ENCODE results near the gene MTG2. TPM values are rescaled to one million over a fixed set of nuclear protein-coding genes. Genes with fewer than 3 reads are reported as not detected.

Gene MTG2
- total and polyA plus RNA-seq, 2 of the 13 experiments (the other 11 are each of a cell fraction or from before 2014, with no cell fraction given): 20.4 to 37.8 TPM

DNA sequence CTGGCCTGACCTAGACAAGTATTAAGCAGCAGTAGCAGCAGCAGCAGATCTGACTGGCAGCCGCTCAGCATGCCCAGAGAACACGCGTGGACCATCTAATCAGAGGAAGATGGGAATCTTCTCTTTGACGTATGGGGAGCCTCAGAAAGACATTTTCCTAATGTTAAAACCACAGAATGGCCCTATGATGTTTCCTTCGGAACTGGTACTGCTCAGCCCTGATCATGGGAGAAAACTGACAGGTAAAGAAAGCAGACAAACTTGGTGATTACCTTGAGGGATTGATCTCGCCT, 45.8 kb upstream of the MTG2 start:
- Histone ChIP-seq H3K36me3 (replicated peaks in 1 of 2; ENCODE audit: control insufficient read depth in 1 of 2, insufficient read depth in 2 of 2, low read length in 2 of 2) (peaks cover 55 to 81% of the 10 kb centered on the region in 2 experiments), H3K4me3 (replicated peaks in 1 of 3; ENCODE audit: insufficient read depth in 1 of 3, low read depth in 2 of 3, low read length in 3 of 3) (no peak overlapping the region), H2AFZ (ENCODE audit: low read length) (no peak overlapping the region), H3K9me3 (ENCODE audit: low read length) (no peaks in the 10 kb centered on the region), H3K9ac (ENCODE audit: insufficient read depth, low read depth, low read length) (no peak overlapping the region), H3K4me1 (ENCODE audit: insufficient read depth, low read length) (peaks cover 50% of the 10 kb centered on the region), H3K79me2 (ENCODE audit: insufficient read depth, low read length) (peaks cover 30% of the 10 kb centered on the region), H3K27ac (ENCODE audit: extremely low read length, insufficient read depth, low read length) (no peak overlapping the region), H4K20me1 (ENCODE audit: insufficient read depth, low read length) (peaks cover 53% of the 10 kb centered on the region), H3K4me2 (ENCODE audit: low read depth, low read length) (no peak overlapping the region), H3K27me3 (ENCODE audit: control insufficient read depth in 1 of 2, insufficient read depth in 2 of 2, low read length in 2 of 2) (no peaks in the 10 kb centered on the region)
- DNase-seq (ENCODE audit: low spot score) (no peak), ATAC-seq (no peak), FAIRE-seq (no peak)
- no TSS peak for BruUV-seq (replicated peaks)
- ChIA-PET POLR2A (interaction anchor here (1.4 to 7.8 kb wide), 4 partner anchors 15 to 126 kb away, joined by 4 to 86 read pairs (median 25); partner anchors contain the start of genes LSM14B and TAF4), CTCF (ENCODE audit: low intra/inter-chr PET ratio, low total read pairs) (interaction anchor here (0.8 to 3.5 kb wide), 3 partner anchors 70 to 156 kb away, joined by 3 to 48 read pairs (median 6); no protein-coding TSS in a partner anchor)
- intact Hi-C loops (cut with micrococcal nuclease; ENCODE audit: unreplicated experiment) (loop anchor here (1.0 to 5.0 kb wide), 3 partner anchors 14 to 126 kb away; partner anchors contain the start of genes LSM14B and TAF4), in situ Hi-C loops (cut with HindIII; ENCODE audit: extremely low pct_ligation_motif_present, low pct_unique_long_range_greater_than_20kb) (no loop called here)
- TF ChIP-seq, protein P1, sequence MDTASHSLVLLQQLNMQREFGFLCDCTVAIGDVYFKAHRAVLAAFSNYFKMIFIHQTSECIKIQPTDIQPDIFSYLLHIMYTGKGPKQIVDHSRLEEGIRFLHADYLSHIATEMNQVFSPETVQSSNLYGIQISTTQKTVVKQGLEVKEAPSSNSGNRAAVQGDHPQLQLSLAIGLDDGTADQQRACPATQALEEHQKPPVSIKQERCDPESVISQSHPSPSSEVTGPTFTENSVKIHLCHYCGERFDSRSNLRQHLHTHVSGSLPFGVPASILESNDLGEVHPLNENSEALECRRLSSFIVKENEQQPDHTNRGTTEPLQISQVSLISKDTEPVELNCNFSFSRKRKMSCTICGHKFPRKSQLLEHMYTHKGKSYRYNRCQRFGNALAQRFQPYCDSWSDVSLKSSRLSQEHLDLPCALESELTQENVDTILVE (CRISPR knock-in tag; IDR thresholded peaks at IDR 0.05): 0 out of 2 replicates have a peak, but pooled peaks have one; percentile 6
- TF ChIP-seq, protein P2, sequence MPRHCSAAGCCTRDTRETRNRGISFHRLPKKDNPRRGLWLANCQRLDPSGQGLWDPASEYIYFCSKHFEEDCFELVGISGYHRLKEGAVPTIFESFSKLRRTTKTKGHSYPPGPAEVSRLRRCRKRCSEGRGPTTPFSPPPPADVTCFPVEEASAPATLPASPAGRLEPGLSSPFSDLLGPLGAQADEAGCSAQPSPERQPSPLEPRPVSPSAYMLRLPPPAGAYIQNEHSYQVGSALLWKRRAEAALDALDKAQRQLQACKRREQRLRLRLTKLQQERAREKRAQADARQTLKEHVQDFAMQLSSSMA (CRISPR knock-in tag; IDR thresholded peaks at IDR 0.05): 0 out of 2 replicates have a peak, but pooled peaks have one; percentile 30
- TF ChIP-seq POLR2AphosphoS2 (IDR thresholded peaks at IDR 0.05; ENCODE audit: low read depth, low read length) (0 out of 2 replicates have a peak, but pooled peaks have one; percentile 27), FOXP1 (IDR thresholded peaks at IDR 0.05) (no peak), FOXP1 (CRISPR knock-in tag; IDR thresholded peaks at IDR 0.05) (no peak), ZNF430 (CRISPR knock-in tag; IDR thresholded peaks at IDR 0.05) (0 out of 2 replicates have a peak, but pooled peaks have one; percentile 28), POLR2A (IDR thresholded peaks at IDR 0.05; ENCODE audit: insufficient read depth in 1 of 2, low read depth in 2 of 2, low read length in 2 of 2) (peak in 1 of 2 experiments; percentile 61; a peak in 1 of 4 replicates), ZSCAN31 (CRISPR knock-in tag; IDR thresholded peaks at IDR 0.05; ENCODE audit: low read depth) (peak; percentile 38; the same call in 1 of the 2 replicates), MTF1 (CRISPR knock-in tag; IDR thresholded peaks at IDR 0.05) (no peak), ZNF3 (CRISPR knock-in tag; IDR thresholded peaks at IDR 0.05) (no peak)
- WGBS (ENCODE audit: low lambda C conversion rate): 95% methylated on average over 6 of the region's 6 CpGs

Measured in HepG2 (cell line).